ENCODE results near the gene SLC39A8.

DNA sequence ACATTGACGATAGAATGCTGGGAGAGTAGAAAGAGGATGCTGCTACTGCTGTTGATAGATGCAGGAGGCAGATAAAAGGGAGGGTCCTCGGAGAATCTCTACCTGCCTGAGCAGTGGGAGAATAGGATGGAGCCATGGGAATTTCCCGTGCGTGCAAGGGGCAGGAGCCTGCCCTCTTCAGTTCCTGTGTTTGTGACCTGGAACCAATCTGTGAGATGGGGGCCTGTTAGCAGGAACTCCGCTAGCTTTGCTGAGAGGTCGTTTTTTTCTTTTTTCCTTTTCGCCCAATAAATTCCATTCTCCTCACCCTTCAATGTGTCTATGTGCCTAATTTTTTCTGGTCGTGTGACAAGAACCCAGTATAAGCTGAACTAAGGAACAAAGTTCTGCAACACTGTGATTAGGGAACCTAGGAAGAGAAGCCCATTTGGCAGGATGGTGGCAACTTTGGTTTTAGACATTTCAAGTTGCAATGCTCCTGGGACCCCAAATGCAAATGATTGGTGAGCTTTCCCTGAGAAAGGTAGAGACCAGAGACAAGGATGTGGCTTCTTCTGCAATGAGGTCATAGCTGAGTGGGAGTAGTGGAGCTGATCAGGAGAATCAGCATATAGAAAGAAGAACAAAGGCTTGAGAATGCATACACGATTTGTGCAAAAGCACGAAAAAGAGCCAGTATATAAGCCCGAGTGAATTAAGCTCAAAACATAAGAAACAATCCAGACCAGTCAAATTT lies 23.9 kb downstream of the SLC39A8 start:
- TF ChIP-seq, protein P1, sequence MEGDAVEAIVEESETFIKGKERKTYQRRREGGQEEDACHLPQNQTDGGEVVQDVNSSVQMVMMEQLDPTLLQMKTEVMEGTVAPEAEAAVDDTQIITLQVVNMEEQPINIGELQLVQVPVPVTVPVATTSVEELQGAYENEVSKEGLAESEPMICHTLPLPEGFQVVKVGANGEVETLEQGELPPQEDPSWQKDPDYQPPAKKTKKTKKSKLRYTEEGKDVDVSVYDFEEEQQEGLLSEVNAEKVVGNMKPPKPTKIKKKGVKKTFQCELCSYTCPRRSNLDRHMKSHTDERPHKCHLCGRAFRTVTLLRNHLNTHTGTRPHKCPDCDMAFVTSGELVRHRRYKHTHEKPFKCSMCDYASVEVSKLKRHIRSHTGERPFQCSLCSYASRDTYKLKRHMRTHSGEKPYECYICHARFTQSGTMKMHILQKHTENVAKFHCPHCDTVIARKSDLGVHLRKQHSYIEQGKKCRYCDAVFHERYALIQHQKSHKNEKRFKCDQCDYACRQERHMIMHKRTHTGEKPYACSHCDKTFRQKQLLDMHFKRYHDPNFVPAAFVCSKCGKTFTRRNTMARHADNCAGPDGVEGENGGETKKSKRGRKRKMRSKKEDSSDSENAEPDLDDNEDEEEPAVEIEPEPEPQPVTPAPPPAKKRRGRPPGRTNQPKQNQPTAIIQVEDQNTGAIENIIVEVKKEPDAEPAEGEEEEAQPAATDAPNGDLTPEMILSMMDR (IDR thresholded peaks at IDR 0.05), result no peak
- TF ChIP-seq FOXJ3 (CRISPR knock-in tag; IDR thresholded peaks at IDR 0.05; ENCODE audit: borderline replicate concordance) (no peak), SP1 (CRISPR knock-in tag; conservative IDR thresholded peaks at IDR 0.05) (no peak), NFYB (CRISPR knock-in tag; conservative IDR thresholded peaks at IDR 0.05; ENCODE audit: low read depth) (no peak), MXD4 (CRISPR knock-in tag; IDR thresholded peaks at IDR 0.05; ENCODE audit: borderline replicate concordance) (no peak)
- TF ChIP-seq, protein P2, sequence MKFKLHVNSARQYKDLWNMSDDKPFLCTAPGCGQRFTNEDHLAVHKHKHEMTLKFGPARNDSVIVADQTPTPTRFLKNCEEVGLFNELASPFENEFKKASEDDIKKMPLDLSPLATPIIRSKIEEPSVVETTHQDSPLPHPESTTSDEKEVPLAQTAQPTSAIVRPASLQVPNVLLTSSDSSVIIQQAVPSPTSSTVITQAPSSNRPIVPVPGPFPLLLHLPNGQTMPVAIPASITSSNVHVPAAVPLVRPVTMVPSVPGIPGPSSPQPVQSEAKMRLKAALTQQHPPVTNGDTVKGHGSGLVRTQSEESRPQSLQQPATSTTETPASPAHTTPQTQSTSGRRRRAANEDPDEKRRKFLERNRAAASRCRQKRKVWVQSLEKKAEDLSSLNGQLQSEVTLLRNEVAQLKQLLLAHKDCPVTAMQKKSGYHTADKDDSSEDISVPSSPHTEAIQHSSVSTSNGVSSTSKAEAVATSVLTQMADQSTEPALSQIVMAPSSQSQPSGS (CRISPR knock-in tag; IDR thresholded peaks at IDR 0.05; ENCODE audit: borderline replicate concordance, low read depth), result no peak
- TF ChIP-seq, protein P3, sequence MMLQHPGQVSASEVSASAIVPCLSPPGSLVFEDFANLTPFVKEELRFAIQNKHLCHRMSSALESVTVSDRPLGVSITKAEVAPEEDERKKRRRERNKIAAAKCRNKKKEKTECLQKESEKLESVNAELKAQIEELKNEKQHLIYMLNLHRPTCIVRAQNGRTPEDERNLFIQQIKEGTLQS (CRISPR knock-in tag; conservative IDR thresholded peaks at IDR 0.05), result no peak
- TF ChIP-seq, protein P4, sequence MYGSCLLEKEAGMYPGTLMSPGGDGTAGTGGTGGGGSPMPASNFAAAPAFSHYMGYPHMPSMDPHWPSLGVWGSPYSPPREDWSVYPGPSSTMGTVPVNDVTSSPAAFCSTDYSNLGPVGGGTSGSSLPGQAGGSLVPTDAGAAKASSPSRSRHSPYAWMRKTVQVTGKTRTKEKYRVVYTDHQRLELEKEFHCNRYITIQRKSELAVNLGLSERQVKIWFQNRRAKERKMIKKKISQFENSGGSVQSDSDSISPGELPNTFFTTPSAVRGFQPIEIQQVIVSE (CRISPR knock-in tag; IDR thresholded peaks at IDR 0.05; ENCODE audit: borderline replicate concordance), result no peak
- TF ChIP-seq, protein P5, sequence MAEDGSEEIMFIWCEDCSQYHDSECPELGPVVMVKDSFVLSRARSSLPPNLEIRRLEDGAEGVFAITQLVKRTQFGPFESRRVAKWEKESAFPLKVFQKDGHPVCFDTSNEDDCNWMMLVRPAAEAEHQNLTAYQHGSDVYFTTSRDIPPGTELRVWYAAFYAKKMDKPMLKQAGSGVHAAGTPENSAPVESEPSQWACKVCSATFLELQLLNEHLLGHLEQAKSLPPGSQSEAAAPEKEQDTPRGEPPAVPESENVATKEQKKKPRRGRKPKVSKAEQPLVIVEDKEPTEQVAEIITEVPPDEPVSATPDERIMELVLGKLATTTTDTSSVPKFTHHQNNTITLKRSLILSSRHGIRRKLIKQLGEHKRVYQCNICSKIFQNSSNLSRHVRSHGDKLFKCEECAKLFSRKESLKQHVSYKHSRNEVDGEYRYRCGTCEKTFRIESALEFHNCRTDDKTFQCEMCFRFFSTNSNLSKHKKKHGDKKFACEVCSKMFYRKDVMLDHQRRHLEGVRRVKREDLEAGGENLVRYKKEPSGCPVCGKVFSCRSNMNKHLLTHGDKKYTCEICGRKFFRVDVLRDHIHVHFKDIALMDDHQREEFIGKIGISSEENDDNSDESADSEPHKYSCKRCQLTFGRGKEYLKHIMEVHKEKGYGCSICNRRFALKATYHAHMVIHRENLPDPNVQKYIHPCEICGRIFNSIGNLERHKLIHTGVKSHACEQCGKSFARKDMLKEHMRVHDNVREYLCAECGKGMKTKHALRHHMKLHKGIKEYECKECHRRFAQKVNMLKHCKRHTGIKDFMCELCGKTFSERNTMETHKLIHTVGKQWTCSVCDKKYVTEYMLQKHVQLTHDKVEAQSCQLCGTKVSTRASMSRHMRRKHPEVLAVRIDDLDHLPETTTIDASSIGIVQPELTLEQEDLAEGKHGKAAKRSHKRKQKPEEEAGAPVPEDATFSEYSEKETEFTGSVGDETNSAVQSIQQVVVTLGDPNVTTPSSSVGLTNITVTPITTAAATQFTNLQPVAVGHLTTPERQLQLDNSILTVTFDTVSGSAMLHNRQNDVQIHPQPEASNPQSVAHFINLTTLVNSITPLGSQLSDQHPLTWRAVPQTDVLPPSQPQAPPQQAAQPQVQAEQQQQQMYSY (CRISPR knock-in tag; IDR thresholded peaks at IDR 0.05), result no peak
- TF ChIP-seq, protein P6, sequence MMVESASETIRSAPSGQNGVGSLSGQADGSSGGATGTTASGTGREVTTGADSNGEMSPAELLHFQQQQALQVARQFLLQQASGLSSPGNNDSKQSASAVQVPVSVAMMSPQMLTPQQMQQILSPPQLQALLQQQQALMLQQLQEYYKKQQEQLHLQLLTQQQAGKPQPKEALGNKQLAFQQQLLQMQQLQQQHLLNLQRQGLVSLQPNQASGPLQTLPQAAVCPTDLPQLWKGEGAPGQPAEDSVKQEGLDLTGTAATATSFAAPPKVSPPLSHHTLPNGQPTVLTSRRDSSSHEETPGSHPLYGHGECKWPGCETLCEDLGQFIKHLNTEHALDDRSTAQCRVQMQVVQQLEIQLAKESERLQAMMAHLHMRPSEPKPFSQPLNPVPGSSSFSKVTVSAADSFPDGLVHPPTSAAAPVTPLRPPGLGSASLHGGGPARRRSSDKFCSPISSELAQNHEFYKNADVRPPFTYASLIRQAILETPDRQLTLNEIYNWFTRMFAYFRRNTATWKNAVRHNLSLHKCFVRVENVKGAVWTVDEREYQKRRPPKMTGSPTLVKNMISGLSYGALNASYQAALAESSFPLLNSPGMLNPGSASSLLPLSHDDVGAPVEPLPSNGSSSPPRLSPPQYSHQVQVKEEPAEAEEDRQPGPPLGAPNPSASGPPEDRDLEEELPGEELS (CRISPR knock-in tag; IDR thresholded peaks at IDR 0.05), result no peak
- TF ChIP-seq, protein P7, sequence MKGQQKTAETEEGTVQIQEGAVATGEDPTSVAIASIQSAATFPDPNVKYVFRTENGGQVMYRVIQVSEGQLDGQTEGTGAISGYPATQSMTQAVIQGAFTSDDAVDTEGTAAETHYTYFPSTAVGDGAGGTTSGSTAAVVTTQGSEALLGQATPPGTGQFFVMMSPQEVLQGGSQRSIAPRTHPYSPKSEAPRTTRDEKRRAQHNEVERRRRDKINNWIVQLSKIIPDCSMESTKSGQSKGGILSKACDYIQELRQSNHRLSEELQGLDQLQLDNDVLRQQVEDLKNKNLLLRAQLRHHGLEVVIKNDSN (CRISPR knock-in tag; IDR thresholded peaks at IDR 0.05), result no peak
- TF ChIP-seq, protein P8, sequence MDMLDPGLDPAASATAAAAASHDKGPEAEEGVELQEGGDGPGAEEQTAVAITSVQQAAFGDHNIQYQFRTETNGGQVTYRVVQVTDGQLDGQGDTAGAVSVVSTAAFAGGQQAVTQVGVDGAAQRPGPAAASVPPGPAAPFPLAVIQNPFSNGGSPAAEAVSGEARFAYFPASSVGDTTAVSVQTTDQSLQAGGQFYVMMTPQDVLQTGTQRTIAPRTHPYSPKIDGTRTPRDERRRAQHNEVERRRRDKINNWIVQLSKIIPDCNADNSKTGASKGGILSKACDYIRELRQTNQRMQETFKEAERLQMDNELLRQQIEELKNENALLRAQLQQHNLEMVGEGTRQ (CRISPR knock-in tag; IDR thresholded peaks at IDR 0.05), result no peak
